Neural progenitor cell (in vitro differentiated cells): ENCODE results near the gene UNK. TPM values are rescaled to one million over a fixed set of nuclear protein-coding genes. Genes with fewer than 3 reads are reported as not detected.
A peak's percentile ranks its signal among the peaks of the same experiment; 100 is the strongest.

Experiments used
- DNase-seq: peaks from one replicate; pipeline ENCODE4 v3.0.0-alpha.2; 2016; ENCODE audit warnings: low spot score
- H2AFZ ChIP-seq: fragments of 200-600 bp; sonication (generic); replicated peaks from 2 replicates; pipeline ENCODE4 v1.6.1; 2016; ENCODE audit warnings: antibody characterized with exemption
- H3F3A ChIP-seq: fragments of 200-600 bp; sonication (generic); 2 replicates; pipeline ENCODE4 v1.6.1; 2016; ENCODE audit warnings: antibody characterized with exemption, low read depth
- H3K27ac ChIP-seq: fragments of 200-600 bp; sonication (generic); 2 replicates; pipeline ENCODE4 v1.5.1; 2016; ENCODE audit warnings: mild to moderate bottlenecking
- H3K27me3 ChIP-seq: fragments of 200-600 bp; sonication (generic); 2 replicates; pipeline ENCODE4 v1.6.1; 2016; ENCODE audit warnings: mild to moderate bottlenecking, moderate library complexity
- H3K36me3 ChIP-seq: fragments of 200-600 bp; sonication (generic); 2 replicates; pipeline ENCODE4 v1.5.1; 2016
- H3K4me1 ChIP-seq: fragments of 200-600 bp; sonication (generic); 2 replicates; pipeline ENCODE4 v1.6.1; 2016; ENCODE audit warnings: mixed run types
- H3K4me2 ChIP-seq: fragments of 200-600 bp; sonication (generic); 2 replicates; pipeline ENCODE4 v1.6.1; 2016
- H3K4me3 ChIP-seq: fragments of 200-600 bp; sonication (generic); 2 replicates; pipeline ENCODE4 v1.5.1; 2016
- H3K79me2 ChIP-seq: fragments of 200-600 bp; sonication (generic); 2 replicates; pipeline ENCODE4 v1.6.1; 2016; ENCODE audit warnings: low read depth
- H3K9ac ChIP-seq: fragments of 200-600 bp; sonication (generic); 2 replicates; pipeline ENCODE4 v1.6.1; 2016
- H3K9me3 ChIP-seq: fragments of 200-600 bp; sonication (generic); 2 replicates; pipeline ENCODE4 v1.5.1; 2016; ENCODE audit warnings: low read depth
- H4K20me1 ChIP-seq: fragments of 200-600 bp; sonication (generic); 2 replicates; pipeline ENCODE4 v1.6.1; 2016; ENCODE audit warnings: low read depth
- H3K27ac Mint-ChIP-seq: 3 replicates; pipeline ENCODE4 v1.8.0; 2021; ENCODE audit warnings: mixed read lengths
- H3K27me3 Mint-ChIP-seq: 2 replicates; pipeline ENCODE4 v1.8.0; 2022; ENCODE audit warnings: low read depth, mild to moderate bottlenecking, inconsistent platforms, moderate library complexity, mixed read lengths; ENCODE audit not compliant: insufficient read depth
- H3K36me3 Mint-ChIP-seq: 3 replicates; pipeline ENCODE4 v1.8.0; 2021; ENCODE audit warnings: mixed read lengths
- H3K4me1 Mint-ChIP-seq: 3 replicates; pipeline ENCODE4 v1.8.0; 2021; ENCODE audit warnings: mixed read lengths
- H3K4me3 Mint-ChIP-seq: 3 replicates; pipeline ENCODE4 v1.8.0; 2021; ENCODE audit warnings: mild to moderate bottlenecking, moderate library complexity, mixed read lengths
- H3K9me3 Mint-ChIP-seq: 3 replicates; pipeline ENCODE4 v1.8.0; 2020; ENCODE audit warnings: mixed read lengths
- EZH2 ChIP-seq: fragments of 200-600 bp; sonication (generic); IDR thresholded peaks from 2 replicates; pipeline ENCODE4 v1.6.1; 2017; ENCODE audit warnings: antibody characterized with exemption, mild to moderate bottlenecking, moderate library complexity
- EZH2phosphoT487 ChIP-seq: fragments of 200-600 bp; sonication (generic); IDR thresholded peaks from 2 replicates; pipeline ENCODE4 v1.6.1; 2017; ENCODE audit warnings: antibody characterized with exemption
- total RNA-seq: library from RNA; depleted of rRNA; stranded (reverse); fragments of >200 nt; gene quantifications from 2 replicates; pipeline ENCODE4 v1.2.3, GENCODE V29; 2015; ENCODE audit warnings: low replicate concordance
- TF ChIP-seq, protein P1 (sequence below): fragments of 200-600 bp; sonication (generic); IDR thresholded peaks from 2 replicates; pipeline ENCODE4 v1.5.1; 2017; ENCODE audit warnings: antibody characterized with exemption, mild to moderate bottlenecking

The UNK gene
- total RNA-seq, 1 donor from 2014 or later, result 38.5 TPM

GRCh38 chr17:75763613-75764416 is 20.8 kb upstream of the UNK start:
- Histone ChIP-seq H3K4me1 (no peaks in the 10 kb centered on the region), H3K36me3 (no peaks in the 10 kb centered on the region), H3K4me3 (peak overlapping the region; percentile 63), H3K27me3 (peaks cover 8% of the 10 kb centered on the region), H3K27ac (no peak overlapping the region), H2AFZ (peak overlapping the region; percentile 94), H3K9ac (no peak overlapping the region), H3K79me2 (no peaks in the 10 kb centered on the region), H3F3A (peaks cover 23% of the 10 kb centered on the region), H4K20me1 (no peaks in the 10 kb centered on the region), H3K4me2 (peak overlapping the region; percentile 80), H3K9me3 (no peaks in the 10 kb centered on the region)
- H3K9me3 Mint-ChIP-seq, result no peaks in the 10 kb centered on the region
- H3K27ac Mint-ChIP-seq, result no peak overlapping the region
- H3K4me1 Mint-ChIP-seq, result peaks cover 6% of the 10 kb centered on the region
- TF ChIP-seq EZH2phosphoT487, result no peak
- no peak for DNase-seq
- peaks cover 2% of the 10 kb centered on the region for H3K36me3 Mint-ChIP-seq
- H3K27me3 Mint-ChIP-seq, result peaks cover 8% of the 10 kb centered on the region
- H3K4me3 Mint-ChIP-seq, result peak overlapping the region; percentile 77

DNA sequence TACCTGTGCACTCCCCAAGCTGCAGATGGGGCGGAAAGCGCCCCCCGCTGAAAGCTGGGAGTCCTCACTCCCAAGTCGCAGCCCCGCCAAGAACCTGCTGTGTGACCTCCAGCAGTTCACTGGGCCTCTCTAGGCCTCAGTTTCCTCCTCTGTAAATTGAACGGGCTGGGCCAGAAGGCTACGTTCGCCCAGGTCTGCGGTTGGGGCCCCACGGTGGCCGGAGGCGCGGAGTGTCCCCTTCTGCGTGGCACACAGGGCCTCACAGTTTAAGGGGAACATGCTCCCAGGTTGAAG is 20.2 kb upstream of the UNK start:
- H3K4me3 ChIP-seq, result peak overlapping the region; percentile 63
- H3K4me1 ChIP-seq, result no peaks in the 10 kb centered on the region
- H2AFZ ChIP-seq, result peak overlapping the region; percentile 94
- peak overlapping the region; percentile 80 for H3K4me2 ChIP-seq
- Mint-ChIP-seq H3K36me3 (peaks cover 2% of the 10 kb centered on the region), H3K27ac (no peak overlapping the region), H3K9me3 (no peaks in the 10 kb centered on the region), H3K4me1 (peaks cover 5% of the 10 kb centered on the region), H3K27me3 (peaks cover 8% of the 10 kb centered on the region), H3K4me3 (peak overlapping the region; percentile 77)
- H3K9me3 ChIP-seq, result no peaks in the 10 kb centered on the region
- H3K36me3 ChIP-seq, result no peaks in the 10 kb centered on the region
- H3K79me2 ChIP-seq, result no peaks in the 10 kb centered on the region
- H3F3A ChIP-seq, result peaks cover 23% of the 10 kb centered on the region
- TF ChIP-seq EZH2 (no peak), EZH2phosphoT487 (no peak)
- TF ChIP-seq, protein P1, sequence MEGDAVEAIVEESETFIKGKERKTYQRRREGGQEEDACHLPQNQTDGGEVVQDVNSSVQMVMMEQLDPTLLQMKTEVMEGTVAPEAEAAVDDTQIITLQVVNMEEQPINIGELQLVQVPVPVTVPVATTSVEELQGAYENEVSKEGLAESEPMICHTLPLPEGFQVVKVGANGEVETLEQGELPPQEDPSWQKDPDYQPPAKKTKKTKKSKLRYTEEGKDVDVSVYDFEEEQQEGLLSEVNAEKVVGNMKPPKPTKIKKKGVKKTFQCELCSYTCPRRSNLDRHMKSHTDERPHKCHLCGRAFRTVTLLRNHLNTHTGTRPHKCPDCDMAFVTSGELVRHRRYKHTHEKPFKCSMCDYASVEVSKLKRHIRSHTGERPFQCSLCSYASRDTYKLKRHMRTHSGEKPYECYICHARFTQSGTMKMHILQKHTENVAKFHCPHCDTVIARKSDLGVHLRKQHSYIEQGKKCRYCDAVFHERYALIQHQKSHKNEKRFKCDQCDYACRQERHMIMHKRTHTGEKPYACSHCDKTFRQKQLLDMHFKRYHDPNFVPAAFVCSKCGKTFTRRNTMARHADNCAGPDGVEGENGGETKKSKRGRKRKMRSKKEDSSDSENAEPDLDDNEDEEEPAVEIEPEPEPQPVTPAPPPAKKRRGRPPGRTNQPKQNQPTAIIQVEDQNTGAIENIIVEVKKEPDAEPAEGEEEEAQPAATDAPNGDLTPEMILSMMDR, result no peak
- no peak for DNase-seq
- peaks cover 8% of the 10 kb centered on the region for H3K27me3 ChIP-seq
- no peak overlapping the region for H3K27ac ChIP-seq
- no peak overlapping the region for H3K9ac ChIP-seq
- no peaks in the 10 kb centered on the region for H4K20me1 ChIP-seq

- peak within 1 kb of the TSS; percentile 81 for H3K4me3 Mint-ChIP-seq
- TF ChIP-seq EZH2 (peak; percentile 24), EZH2phosphoT487 (no peak)
- TF ChIP-seq, protein P1, result peak; percentile 60
- H3K79me2 ChIP-seq, result no peaks in the 10 kb centered on the region
- no peaks in the 10 kb centered on the region for H3K36me3 ChIP-seq
- peak; percentile 85 for DNase-seq
- peaks cover 23% of the 10 kb centered on the region for H3F3A ChIP-seq
- H3K4me3 ChIP-seq, result peak within 1 kb of the TSS; percentile 63
- H3K27ac ChIP-seq, result no peak within 1 kb of the TSS
- H3K9me3 Mint-ChIP-seq, result no peaks in the 10 kb centered on the region
- H3K27me3 Mint-ChIP-seq, result peaks cover 8% of the 10 kb centered on the region
- peak within 1 kb of the TSS; percentile 94 for H2AFZ ChIP-seq
- H3K27ac Mint-ChIP-seq, result peak within 1 kb of the TSS; percentile 63
- peaks cover 2% of the 10 kb centered on the region for H3K36me3 Mint-ChIP-seq
- no peaks in the 10 kb centered on the region for H4K20me1 ChIP-seq
- no peaks in the 10 kb centered on the region for H3K4me1 ChIP-seq
- peak within 1 kb of the TSS; percentile 80 for H3K4me2 ChIP-seq
- H3K9me3 ChIP-seq, result no peaks in the 10 kb centered on the region
- no peak within 1 kb of the TSS for H3K9ac ChIP-seq
- peaks cover 8% of the 10 kb centered on the region for H3K27me3 ChIP-seq
- H3K4me1 Mint-ChIP-seq, result peaks cover 5% of the 10 kb centered on the region
Observed at GRCh38 chr17:75764711-75765421, 19.7 kb upstream of the UNK start, which contains the start of gene GALK1. TSS of gene GALK1 (minus strand) at chr17:75765192. CDS start at chr17:75765136, 56 bp downstream.
